Osteoblast (primary cell): Measurements from ENCODE around the gene DEDD. TPM values are rescaled to one million over a fixed set of nuclear protein-coding genes. Genes with fewer than 3 reads are reported as not detected.

Experiments used
- DNase-seq: peaks from one replicate; pipeline ENCODE4 v3.0.0; 2011; ENCODE audit warnings: low spot score, mixed read lengths; ENCODE audit not compliant: insufficient read length; ENCODE audit errors: missing footprints
- H2AFZ ChIP-seq: 2 replicates; pipeline ENCODE4 v1.6.0; 2011; ENCODE audit warnings: mild to moderate bottlenecking, low read length
- H3K27ac ChIP-seq: 2 replicates; pipeline ENCODE4 v1.5.1; 2011; ENCODE audit warnings: mild to moderate bottlenecking, low read depth, low read length, moderate library complexity
- H3K27me3 ChIP-seq: 2 replicates; pipeline ENCODE4 v1.6.0; 2012; ENCODE audit warnings: mild to moderate bottlenecking, control low read depth, inconsistent platforms, low read length, moderate library complexity; ENCODE audit not compliant: insufficient read depth
- H3K36me3 ChIP-seq: 2 replicates; pipeline ENCODE4 v1.5.1; 2011; ENCODE audit warnings: mild to moderate bottlenecking, low read length, control low read depth, moderate library complexity; ENCODE audit not compliant: insufficient read depth
- H3K4me1 ChIP-seq: 2 replicates; pipeline ENCODE4 v1.5.1; 2011; ENCODE audit warnings: mild to moderate bottlenecking, low read length, control low read depth, moderate library complexity; ENCODE audit not compliant: insufficient read depth
- H3K4me2 ChIP-seq: 2 replicates; pipeline ENCODE4 v1.6.0; 2011; ENCODE audit warnings: mild to moderate bottlenecking, low read length; ENCODE audit not compliant: insufficient read depth
- H3K4me3 ChIP-seq: fragments of 200-600 bp; sonication (generic); 3 replicates; pipeline ENCODE4 v1.5.1; 2012; ENCODE audit warnings: mild to moderate bottlenecking, low read length, inconsistent platforms; ENCODE audit not compliant: insufficient read depth
- H3K79me2 ChIP-seq: 2 replicates; pipeline ENCODE4 v1.6.0; 2012; ENCODE audit warnings: mild to moderate bottlenecking, low read length, control low read depth, inconsistent platforms; ENCODE audit not compliant: insufficient read depth
- H3K9me3 ChIP-seq: 2 replicates; pipeline ENCODE4 v1.5.1; 2011; ENCODE audit warnings: low read depth, low read length, control low read depth
- H4K20me1 ChIP-seq: 2 replicates; pipeline ENCODE4 v1.6.0; 2012; ENCODE audit warnings: mild to moderate bottlenecking, low read length, control low read depth; ENCODE audit not compliant: insufficient read depth
- CTCF ChIP-seq: IDR thresholded peaks from 2 replicates; pipeline ENCODE4 v1.5.1; 2011; ENCODE audit warnings: mild to moderate bottlenecking, low read depth, low read length, moderate library complexity; ENCODE audit errors: extremely low read depth
- total RNA-seq: library from RNA; depleted of rRNA; stranded (reverse); fragments of >200 nt; gene quantifications from 2 replicates; pipeline ENCODE4 v1.2.3, GENCODE V29; 2012

The DEDD gene
- total RNA-seq, 1 donor = 36.6 TPM

- DNase-seq = no peak
- Histone ChIP-seq H3K27me3 (no peaks in the 10 kb centered on the region), H3K36me3 (peaks cover 6% of the 10 kb centered on the region), H3K4me3 (no peak overlapping the region), H4K20me1 (peaks cover 42% of the 10 kb centered on the region), H3K79me2 (peaks cover 87% of the 10 kb centered on the region), H3K4me1 (peaks cover 53% of the 10 kb centered on the region), H2AFZ (no peak overlapping the region), H3K9me3 (no peaks in the 10 kb centered on the region), H3K4me2 (peak overlapping the region; percentile 42), H3K27ac (peak overlapping the region; percentile 98)
- no peak for TF ChIP-seq CTCF
Measured at GRCh38 chr1:161115132-161115711, 17.2 kb downstream of the DEDD start.

GRCh38 chr1:161114556-161114955, 17.9 kb downstream of the DEDD start:
- H2AFZ ChIP-seq = no peak overlapping the region
- H3K9me3 ChIP-seq = no peaks in the 10 kb centered on the region
- peak overlapping the region; percentile 98 for H3K27ac ChIP-seq
- TF ChIP-seq CTCF = no peak
- no peaks in the 10 kb centered on the region for H3K27me3 ChIP-seq
- H3K4me1 ChIP-seq = peaks cover 47% of the 10 kb centered on the region
- no peak for DNase-seq
- peaks cover 3% of the 10 kb centered on the region for H3K36me3 ChIP-seq
- peaks cover 45% of the 10 kb centered on the region for H4K20me1 ChIP-seq
- H3K79me2 ChIP-seq = peaks cover 91% of the 10 kb centered on the region
- peak overlapping the region; percentile 27 for H3K4me2 ChIP-seq
- H3K4me3 ChIP-seq = no peak overlapping the region

- no peaks in the 10 kb centered on the region for H3K27me3 ChIP-seq
- DNase-seq = no peak
- H3K4me3 ChIP-seq = no peak overlapping the region
- H3K4me1 ChIP-seq = peaks cover 40% of the 10 kb centered on the region
- H4K20me1 ChIP-seq = peaks cover 50% of the 10 kb centered on the region
- no peak overlapping the region for H3K4me2 ChIP-seq
- H3K36me3 ChIP-seq = peaks cover 5% of the 10 kb centered on the region
- no peak overlapping the region for H2AFZ ChIP-seq
- H3K9me3 ChIP-seq = no peaks in the 10 kb centered on the region
- H3K27ac ChIP-seq = peak overlapping the region; percentile 98
- TF ChIP-seq CTCF = no peak
- H3K79me2 ChIP-seq = peaks cover 92% of the 10 kb centered on the region
Measured at GRCh38 chr1:161113915-161114314, 18.6 kb downstream of the DEDD start.

GRCh38 chr1:161111527-161111926, 20.9 kb downstream of the DEDD start:
- Histone ChIP-seq H3K79me2 (peaks cover 95% of the 10 kb centered on the region), H3K36me3 (peaks cover 5% of the 10 kb centered on the region), H3K4me2 (no peak overlapping the region), H3K4me1 (peaks cover 28% of the 10 kb centered on the region), H3K27me3 (no peaks in the 10 kb centered on the region), H3K4me3 (no peak overlapping the region), H2AFZ (no peak overlapping the region), H4K20me1 (peaks cover 56% of the 10 kb centered on the region), H3K9me3 (no peaks in the 10 kb centered on the region), H3K27ac (no peak overlapping the region)
- no peak for TF ChIP-seq CTCF
- DNase-seq = no peak
